ENCODE data around the gene RNF225.
A peak's percentile ranks its signal among the peaks of the same experiment; 100 is the strongest.
"Not testable (repeated sequence)": the region's sequence is repeated elsewhere in the genome, so short reads cannot be mapped to it uniquely, and the experiment has no call there.

Gene RNF225

DNA sequence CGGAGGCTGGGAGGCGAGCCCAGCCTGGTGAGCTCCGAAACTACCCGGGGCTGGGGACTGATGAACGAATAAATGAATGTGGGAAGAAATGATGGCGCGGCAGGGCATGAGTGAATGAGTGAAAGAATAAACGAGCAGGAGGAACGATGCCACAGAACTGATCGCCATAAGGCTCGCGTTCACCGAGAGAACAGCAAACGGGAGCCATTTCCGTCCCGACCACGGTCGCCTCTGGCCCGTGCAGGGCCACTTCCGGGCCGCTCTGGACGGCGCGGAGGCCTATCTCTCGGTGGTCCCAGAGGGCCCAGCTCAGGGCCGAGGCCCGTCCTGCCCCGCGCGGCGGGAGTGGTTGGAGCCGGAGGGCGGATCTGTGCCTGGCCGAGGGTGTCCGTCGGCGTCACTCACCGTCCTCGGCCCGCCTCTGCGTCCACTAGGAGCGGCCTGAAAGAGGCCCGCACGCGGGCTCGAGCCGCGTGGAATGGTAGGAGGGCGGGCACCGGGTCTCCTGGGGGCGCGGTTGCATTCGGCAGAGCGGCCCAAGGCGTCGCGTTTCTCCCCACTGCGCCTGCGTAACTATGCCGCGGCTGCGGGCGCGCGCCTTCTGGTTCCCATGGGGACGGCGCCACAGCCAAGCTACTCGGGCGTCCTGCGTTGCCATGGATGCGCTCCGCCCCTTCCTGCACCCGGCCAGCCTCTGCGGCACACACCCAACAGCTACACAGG is 33.0 kb upstream of the RNF225 start, which contains the start of gene ZNF497:
Gene ZNF497, minus strand, starts transcription at position 480 of the 723 bp plus-strand sequence. CDS start 5,116 bp downstream, outside the sequence.
- DNase-seq (ENCODE audit: low read depth) = peak; percentile 95

DNA sequence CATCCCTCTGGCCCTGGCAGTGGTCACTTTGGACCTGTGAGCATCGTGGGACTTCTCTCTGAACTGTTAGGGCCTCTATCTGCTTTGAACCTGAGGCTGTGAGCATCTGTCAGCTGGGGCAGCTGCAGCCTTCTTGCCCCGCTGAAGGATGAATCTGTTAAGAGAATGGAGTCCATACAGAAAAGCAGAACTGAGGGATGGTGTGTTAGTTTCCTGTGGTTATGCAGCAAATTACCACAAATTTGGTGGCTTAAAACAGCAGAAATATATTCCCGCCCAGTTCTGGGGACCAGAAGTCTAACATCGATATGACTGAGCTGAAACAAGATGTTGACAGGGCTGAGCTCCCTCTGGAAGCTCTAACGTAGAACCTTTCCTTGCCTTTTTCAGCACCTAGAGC is 31.3 kb upstream of the RNF225 start:
- no peak for DNase-seq (ENCODE audit: low read depth)

DNA sequence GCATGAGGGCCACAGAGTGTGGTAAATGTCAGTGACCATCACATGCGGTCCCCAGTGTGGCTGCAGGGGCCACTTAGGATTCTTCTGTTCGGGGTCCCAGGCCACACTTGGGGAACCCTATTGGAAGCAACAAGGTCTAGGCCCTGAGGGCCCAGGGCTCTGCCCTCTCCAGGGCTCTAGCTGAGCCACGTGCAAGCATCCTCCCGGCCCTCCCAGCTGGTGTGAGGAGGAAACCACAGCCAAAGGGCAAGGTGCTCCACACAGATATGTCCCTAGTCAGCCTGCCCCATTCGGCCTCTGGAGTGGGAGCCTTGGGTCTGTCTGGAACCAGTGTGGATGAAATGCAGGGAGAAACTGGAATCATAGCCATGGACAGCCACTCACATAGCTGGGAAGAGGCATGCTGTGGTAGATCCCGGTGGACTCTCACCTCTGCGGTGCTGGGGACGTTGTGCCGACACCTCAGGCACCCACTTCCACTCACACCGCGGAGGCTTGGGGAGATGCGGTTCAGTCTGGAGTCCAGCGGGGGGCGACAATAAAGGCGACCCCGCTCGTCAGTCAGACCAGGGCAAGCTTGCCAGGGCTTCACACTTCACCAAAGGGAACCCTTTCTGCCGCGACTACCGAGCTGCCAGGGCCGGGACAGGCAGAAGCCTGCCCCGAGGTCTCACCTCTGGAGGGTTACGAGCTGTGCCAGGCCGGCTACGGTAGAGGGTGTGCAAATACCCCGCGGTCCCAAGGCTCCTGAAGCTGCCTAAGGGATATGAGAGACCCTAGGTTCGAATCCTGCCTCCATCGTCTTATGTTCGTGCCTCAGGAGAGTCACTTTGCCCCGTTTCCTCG is 28.6 kb upstream of the RNF225 start:
- DNase-seq (ENCODE audit: low read depth) = no peak

DNA sequence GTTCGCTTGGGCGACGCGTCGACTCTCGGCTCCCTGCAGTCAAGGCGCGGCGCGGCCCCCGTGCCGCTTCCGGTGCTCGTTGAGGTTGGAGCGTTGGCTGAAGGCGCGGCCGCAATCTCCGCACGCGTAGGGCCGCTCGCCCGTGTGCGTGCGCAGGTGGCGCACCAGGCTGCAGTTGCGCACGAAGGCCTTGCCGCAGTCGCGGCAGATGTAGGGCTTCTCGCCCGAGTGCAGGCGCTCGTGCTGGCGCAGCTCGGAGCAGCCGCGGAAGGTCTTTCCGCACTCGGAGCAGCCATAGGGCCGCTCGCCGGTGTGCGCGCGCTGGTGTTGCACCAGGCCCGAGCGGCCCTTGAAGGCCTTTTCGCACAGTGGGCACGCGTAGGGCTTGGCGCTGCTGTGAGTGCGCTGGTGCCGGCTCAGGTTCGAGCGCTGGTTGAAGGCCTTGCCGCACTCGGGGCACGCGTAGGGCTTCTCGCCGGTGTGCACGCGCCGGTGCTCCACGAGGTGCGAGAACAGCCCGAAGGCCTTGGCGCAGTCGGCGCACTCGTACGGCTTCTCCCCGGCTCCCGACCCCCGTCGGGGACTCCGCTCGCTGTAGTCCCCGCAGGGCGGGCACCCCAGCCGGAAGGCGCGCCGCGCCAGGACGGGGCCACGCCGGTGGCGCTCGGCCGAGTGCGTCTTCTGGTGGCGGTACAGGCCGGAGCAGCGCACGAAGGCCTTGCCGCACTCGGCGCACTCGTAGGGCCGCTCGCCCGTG is 27.6 kb upstream of the RNF225 start:
- DNase-seq (ENCODE audit: low read depth) = no peak

DNA sequence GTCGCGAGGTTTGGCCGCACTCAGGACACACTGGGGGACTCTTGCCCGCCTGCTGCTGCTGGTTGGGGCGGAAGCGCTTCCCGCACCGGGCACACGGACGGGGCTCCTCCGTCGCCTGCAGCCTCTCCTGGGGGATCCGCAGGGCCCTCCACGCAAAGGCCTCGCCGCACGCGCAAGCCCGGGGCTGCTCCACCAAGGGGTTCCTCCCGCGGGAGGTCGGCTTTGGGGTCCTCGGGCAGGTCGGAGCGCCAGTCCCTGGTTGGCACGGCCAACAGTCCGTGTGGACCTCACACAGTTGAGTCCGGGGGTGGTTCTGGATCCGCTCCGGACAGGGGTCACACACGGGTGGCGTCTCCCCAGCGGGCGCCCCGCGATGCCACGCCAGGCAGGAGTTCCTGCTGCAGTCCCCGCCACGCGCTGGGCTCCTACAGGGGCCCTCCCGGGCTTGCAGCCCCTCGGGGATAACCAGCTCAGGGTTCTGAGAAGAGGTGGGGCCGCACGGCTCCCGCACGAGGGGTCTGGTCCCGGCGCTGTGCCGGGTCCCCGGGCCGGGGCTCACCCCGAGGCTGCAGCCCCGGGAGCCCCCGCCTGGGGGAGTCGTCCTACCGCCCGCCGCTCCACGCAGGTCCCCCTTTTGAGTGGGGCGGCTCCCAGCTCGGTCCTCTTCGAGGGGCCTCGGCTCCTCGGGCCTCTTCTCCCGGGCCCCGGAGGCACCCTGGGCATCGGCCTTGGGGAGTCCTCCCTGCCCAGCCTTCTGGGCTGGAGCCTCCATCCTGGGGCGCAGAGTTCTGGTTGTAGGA is 26.7 kb upstream of the RNF225 start:
- no peak for DNase-seq (ENCODE audit: low read depth)

DNA sequence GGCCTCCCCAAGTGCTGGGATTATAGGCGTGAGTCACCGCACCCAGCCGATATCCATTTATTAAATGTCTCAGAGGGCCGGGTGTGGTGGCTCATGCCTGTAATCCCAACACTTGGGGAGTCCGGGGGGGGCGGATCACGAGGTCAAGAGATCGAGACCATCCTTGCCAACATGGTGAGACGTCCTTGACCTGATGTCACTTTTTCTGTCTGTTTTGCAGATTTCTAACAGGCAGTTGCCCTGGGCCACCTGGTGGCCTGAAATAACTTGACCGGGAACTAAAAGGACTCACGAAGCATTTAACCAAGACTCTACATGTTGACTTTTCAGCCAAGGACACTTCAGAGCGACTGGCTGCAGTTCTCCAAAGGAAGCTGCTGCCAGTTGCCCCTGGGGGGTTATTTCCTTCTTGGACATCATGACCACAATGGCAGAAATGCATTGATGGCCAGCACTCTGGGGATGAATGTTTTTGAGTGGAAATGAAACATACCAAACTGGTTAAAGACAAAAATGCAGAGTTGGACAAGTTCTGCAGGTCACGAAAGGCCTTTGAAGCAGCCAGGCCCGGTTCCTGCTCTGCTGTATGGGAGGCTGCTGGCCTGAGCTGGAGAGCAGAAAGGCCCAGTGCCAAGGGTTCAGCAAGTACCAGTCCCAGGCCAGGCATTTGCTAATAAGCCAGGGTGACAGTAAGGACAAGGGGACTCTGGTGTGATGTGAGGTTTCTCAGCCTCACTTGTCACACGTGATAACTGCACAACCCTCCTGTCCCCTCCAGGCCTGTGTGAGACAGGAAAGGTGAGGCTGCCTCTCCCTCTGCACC is 22.9 kb upstream of the RNF225 start:
- no peak for DNase-seq (ENCODE audit: low read depth)

DNA sequence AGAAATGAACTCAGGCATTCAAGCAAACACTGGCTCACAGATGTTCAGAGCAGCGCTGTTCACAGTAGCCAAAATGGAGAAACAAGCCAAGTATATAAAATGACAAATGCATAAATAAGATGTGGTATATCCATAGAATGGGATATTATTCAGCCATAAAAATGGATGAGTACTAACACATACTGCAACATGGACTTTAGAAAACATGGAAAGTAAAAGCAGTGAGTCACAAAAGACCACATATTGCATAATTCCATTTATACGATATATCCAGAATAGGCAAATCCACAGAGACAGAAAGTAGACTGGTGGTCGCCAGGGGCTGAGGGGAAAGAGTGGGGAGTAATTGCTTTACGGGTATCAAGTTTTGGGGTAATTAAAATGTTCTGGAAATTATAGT is 21.3 kb upstream of the RNF225 start:
- no peak for DNase-seq (ENCODE audit: low read depth)

DNA sequence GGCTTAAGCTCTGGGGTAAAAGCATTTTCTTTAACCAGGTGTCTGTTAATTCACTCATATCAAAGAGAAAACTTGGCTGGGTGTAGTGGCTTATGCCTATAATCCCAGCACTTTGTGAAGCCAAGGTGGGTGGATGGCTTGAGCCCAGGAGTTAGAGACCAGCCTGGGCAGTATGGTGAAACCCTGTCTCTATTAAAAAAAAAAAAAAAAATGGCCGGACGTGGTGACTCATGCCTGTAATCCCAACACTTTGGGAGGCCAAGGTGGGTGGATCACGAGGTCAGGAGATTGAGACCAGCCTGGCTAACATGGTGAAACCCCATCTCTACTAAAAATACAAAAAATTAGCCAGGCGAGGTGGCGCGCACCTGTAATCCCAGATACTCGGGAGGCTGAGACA is 18.7 kb upstream of the RNF225 start:
- DNase-seq (ENCODE audit: low read depth) = not testable (repeated sequence)

DNA sequence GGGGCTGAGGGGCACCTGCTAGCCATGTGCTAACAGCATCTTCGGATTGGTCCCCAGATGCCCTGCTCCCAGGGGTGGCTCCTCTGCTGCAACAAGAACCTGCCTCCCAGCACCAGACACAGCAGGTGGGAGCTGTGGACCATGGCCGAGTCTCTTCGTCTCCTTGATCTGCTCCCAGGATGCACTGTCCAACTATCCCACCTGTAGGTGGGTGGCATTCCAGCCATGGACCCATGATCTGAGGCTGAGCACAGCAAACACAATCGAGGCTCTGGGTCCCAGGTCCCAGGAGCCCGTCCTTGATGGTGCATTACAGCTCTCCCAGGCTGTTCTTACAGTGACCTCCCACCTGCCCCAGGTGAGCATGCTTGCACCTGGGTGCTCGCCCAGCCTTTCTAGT is 16.2 kb upstream of the RNF225 start:
- DNase-seq (ENCODE audit: low read depth) = no peak

DNA sequence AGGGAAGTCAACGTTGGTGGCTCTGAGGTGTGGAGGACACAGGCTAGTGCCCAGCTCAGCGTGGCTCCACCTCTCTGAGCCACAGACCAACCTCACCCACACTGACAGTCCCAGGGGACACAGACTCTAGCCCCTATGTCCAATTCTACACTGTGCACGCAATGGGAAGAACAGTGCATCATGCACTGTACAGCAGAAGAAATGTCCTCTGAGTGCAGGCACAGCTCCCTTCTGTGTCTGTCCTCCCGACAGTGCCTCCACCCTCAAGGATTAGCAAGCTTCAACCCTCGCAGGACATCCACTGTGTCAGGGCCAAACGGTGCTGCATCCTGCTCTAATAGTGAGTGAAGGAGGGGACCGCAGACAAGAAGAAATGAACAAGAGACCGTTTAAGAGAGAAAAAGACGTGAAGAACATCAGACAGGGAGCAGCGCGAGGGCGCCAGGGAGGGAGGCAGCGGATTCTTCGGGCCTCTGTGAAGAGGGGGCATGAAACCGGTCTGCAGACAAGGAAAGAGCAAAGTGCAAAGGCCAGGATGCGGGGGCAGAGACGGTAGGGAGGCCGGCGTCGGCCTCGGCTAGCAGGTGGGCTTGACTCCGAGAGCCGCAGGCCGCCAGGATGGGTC is 15.3 kb upstream of the RNF225 start:
- DNase-seq (ENCODE audit: low read depth) = no peak

DNA sequence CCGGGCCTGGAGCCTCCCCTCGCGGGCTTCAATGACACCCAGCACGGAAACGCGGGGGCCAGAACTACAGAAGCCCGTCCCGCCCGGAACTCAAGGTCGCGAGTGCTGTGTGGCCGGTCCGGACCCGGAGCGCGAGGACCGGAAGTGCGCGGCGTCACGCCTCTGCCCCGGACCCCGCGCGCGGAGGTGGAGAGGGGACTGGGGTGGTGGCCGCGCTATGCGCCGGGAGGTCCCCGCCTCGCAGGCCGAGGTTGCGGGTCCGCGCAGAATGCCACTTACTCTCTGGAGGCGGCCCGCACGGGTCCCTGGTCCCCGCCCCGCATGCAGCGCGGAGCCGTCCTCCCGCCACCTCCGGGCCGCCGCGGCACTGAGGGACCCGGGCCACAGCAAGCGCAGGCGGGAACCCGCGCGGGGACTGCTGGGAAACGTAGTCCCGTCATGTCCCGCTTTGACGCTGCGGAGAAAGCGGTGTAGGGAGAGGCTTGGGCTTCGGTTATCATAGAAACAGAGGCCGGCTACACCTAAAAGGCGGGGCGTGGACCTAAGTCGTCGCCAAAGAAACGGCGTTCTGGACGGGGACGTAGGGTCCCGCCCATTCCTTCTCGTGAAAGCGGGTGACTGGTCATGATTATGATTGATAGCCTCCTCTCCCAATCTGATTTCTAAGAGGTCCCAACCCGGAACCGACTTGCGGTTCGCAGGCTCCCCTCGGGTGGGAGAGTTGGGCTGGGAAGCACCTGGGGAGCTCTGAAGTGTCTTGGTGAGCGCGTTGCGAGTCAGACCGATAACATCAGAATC is 14.6 kb upstream of the RNF225 start, which contains the start of gene ZNF837:
Gene ZNF837, minus strand, starts transcription at position 369 of the 798 bp plus-strand sequence. CDS start 11,698 bp downstream, outside the sequence.
- DNase-seq (ENCODE audit: low read depth) = peak; percentile 93

DNA sequence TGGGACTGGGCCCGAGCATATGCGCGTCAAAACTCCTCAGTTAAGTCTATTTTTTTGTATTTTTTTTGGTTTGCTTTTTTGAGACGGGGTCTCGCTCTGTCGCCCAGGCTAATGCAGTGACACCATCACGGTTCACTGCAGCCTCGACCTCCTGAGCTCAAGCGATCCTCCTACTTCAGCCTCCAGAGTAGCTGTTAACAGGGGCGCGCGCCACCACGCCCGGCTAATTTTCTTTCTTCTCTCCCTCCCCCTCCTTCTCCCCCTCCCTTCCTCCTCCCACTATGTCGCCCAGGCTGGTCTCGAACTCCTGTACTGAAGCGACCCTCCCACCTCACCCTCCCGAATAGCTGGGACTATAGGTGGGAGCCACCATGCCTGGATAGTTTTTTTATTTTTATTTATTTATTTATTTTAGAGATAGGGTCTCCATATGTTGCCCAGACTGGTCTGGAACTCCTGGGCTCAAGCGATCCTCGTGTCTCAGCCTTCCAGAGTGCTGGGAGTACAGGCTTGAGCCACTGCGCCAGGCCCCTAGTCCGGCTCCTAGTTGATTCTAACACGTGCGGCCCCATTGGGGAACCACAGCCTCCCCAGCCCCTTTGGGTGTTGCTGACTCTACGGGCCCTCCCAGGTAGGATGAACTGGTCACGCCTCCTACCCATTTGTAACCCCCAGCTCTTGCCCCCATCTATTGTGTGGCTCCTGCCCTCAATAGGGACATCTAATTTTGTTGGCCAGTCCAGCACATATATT is 13.8 kb upstream of the RNF225 start:
- no peak for DNase-seq (ENCODE audit: low read depth)

DNA sequence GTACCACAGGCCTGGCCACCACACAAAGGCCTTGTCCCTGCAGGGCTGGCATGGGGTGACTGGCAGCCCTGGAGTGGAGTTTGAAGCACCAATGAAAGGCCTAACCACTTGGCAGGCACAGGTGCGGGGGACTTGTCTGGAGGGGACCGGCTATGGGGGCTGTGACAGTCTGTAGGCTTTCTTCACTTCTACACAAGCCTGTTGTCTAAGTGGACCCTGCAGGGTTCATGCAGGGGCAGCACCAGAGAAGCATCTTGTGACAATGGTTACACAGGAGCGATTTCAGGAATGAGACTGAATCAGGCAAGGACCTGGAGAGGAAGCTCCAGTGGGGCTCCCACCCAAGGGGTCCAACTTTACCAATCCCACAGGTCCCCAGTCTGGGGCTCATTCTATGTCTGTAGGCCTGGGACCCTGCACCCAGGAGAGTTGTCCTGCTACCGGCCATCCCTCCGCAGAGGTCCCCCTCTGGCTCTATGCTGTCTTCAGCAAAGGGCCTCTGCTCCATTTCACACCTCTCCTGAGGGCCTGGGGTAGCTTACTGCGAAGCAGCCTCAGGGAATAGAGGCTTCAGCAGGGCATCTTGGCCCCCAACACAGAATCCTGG is 12.4 kb upstream of the RNF225 start:
- DNase-seq (ENCODE audit: low read depth) = no peak

DNA sequence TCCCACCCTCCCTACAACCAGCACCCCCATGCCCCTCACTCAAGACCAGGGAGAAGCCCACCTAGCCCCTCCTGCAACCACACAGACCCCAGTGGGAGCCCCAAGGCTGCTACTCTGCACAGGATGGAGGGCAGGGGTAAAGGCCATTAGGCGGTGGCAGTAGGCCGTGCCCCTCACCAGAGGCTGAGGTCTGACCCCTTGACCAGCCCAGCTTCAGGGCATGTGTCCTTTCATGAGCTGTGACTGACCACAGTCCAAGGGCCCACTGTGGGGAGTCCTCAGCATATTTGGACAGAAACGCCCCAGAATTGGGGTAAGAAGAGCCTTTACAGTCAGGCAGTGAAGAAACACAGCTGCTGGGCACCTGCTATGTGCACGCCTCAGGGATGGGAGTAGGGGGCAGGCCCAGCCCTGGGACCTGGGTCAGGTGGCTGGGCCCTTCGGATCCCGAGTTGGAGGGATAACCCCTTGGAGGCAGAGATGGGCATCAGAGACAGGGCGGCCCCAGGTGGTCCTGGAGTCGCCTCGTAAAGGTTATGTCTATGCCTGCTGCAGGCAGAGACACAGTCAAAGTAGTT is 10.1 kb upstream of the RNF225 start:
- DNase-seq (ENCODE audit: low read depth) = no peak

DNA sequence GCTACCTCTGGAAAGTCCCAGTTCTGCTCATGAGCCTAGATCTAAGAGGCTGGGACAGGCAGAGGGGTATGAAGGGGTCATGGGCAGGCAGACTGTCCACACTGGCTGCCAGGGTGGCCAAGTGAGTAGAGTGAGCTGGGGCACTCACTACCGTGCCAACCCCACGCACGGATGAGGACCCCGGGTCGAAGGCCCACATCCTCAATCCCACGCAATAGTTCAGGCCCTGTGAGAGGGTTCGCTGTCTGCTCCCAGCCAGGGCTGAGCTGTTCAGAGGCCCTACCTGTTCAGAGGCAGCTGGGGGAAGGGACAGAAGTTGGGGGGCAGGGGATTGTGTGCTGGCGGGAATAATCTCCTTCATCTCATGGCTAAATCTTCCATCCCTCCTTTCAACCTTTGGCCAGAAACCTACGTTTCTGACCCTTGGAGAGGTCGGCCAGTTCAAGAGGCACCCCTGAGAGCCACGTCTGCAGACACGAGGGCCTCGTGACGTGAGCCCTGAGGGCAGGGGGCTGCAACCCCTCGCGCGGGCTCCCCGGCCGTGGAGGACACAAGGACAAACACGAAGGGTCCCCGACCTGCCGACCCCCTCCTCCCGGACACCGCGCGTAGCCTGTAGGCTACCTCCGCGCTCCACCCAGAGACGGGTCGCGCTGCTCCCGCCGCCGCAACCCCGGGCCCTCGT is 9.4 kb upstream of the RNF225 start:
- no peak for DNase-seq (ENCODE audit: low read depth)

DNA sequence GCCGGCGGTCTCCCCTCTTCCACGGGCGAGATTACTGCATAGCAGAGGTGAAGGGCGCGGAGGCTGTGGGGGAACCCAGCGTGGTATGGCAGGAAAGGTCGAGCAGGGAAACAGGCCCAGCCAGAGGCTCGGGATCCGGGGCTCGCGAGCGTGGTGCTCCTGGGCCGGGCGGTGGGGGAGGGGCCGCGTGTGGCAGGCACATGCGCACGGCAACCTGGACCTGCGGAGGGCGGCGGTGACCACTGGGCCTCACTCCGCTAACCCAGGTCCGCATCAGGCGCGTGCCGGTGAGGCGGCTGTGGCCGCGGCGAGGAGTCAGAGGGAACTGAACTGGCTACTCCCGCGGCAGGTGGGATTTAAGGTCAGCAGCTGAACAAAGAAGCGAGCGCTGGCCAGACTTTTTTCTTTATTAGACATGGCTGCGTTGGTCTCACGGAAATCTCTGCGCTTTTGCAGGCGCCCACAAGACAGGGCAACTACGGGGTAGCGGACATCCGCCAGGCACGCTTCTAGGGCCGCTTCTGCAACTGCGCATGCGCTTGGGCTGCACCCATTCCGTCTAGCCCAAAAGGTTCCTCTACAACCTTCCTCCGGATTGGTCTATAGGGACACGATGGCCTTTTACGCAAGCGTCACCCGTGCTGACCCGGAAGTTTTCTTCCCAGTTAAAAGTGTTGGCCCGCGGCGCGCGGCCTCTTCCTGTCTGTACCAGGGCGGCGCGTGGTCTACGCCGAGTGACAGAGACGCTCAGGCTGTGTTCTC is 8.7 kb upstream of the RNF225 start, which contains the start of gene RPS5:
Gene RPS5, plus strand, starts transcription at position 694 of the 762 bp plus-strand sequence. CDS start 869 bp downstream, outside the sequence.
- peak; percentile 92 for DNase-seq (ENCODE audit: low read depth)

All from activated T-helper 1 cell treated with Interleukin-2 at 50 U/mL for 16 hours (primary cell).